MV-4-11 (cell line): ENCODE data around the gene ST8SIA6.

Experiments
- DNase-seq: peaks from one replicate; lab custom pipeline; 2025; lab: John Stamatoyannopoulos, UW

ST8SIA6 gene

DNA sequence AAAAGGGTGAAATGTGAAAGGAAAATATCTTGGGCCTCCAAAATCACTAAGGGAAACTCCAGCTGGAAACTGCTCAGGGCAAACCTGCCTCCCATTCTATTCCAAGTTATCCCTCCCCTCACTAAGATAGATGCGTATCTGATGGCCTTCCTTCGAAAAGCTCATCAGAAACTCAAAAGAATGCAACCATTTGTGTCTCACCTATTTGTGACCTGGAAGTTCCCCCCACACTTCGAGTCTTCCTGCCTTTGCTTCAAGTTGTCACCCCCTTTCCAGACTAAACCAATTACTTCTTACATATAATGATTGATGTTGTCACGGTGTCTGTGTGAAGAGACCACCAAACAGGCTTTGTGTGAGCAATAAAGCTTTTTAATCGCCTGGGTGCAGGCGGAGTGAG is 69.3 kb downstream of the ST8SIA6 start:
- DNase-seq: no peak

DNA sequence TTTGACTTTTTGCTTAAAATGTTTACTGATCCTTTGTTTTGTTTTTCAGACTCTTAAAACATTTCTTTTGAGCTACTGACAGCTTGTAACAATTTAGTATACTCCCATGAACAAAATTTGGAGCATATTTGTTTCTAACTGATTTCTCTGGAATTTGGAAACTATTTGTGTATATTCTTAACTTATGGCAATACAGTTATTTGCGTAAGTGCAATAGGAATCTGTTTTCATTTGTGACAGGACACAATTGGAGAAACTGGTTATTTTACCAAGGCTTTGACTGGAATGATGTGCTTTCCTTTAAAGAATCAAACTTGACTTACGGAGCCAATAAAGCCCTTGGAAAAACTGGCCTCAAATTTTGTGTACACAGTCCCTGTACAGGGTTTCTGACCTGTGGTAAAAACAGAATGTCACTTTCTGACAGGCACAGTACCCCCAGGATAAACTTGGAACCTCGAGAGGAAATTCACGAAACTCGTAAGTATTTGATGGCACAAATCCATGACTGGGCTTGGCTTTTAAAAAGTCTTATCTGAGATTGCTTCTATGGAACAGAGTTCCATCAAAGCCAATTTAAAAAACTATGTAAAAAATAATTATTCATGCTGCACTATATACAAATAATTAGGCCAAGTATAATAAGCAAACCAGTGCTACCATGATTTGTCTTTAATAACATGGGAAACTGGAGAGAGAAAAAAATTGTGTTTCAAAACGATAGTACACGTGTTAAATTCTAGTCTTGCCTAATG is 70.4 kb downstream of the ST8SIA6 start:
- DNase-seq: no peak

DNA sequence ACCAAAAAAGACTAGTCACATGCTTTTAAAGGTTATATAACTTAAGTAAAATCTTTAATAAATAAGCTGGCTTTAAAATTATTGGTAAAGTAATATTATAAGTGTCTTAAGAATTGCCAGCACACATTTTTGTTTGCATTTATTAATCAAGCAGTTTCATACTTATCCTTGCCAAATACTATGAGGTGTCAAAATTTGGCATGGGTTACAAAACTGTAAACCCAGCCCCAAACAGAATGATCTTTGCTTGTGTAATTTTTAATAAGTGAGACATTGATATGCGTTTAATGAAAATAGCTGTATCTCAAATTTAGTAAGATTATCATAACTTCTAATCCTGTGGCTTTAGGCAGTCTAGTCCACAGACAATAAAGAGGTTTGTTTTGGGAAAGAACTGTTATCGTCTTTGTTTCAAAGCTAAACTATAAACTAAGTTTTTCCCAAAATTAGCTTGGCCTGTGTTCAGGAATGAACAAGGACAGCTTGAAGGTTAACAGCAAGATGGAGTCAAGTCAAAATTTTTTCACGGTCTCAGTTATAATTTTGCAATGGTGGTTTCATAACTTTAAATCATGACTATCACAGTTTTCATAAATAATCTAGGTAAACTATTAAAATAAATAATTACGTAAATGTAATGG is 72.8 kb downstream of the ST8SIA6 start:
- no peak for DNase-seq

DNA sequence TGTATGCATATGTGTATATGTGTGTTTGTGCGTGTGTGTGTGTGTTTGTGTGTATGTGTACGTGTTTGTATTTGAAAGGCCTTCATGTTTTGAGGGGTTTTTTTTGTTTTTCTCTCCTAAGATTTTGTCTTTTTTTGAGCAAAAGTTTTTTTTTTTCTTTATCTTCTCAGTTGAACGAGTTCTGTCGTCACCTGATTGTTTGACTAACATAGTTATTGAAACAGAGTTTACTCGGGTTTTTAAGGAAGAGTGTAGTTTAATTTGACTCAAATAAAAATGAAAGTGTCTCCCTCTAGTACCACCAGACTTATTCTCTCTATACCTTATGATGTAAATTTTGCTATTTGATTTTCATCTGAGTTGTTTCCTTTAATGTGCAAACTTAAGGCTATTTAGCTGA is 73.5 kb downstream of the ST8SIA6 start:
- DNase-seq: no peak

DNA sequence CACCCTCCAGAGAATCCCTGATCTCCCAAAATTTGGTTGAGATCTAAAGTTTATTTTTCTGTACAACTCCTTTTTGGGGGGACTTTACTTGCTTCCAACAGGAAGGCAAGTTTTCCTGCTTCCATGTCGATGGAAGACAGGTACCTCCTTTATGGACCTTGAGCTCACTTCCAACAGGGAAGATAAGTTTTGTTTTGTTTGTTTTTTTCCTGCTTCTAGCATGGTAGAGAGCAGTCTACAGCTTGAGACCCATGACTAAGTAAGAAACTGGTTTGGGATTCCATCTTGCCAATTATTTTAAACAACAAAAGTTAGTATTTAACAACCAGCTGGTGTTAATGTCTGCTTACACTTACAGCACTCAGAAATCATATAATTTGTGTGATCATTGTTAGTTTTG is 74.4 kb downstream of the ST8SIA6 start:
- DNase-seq: no peak

DNA sequence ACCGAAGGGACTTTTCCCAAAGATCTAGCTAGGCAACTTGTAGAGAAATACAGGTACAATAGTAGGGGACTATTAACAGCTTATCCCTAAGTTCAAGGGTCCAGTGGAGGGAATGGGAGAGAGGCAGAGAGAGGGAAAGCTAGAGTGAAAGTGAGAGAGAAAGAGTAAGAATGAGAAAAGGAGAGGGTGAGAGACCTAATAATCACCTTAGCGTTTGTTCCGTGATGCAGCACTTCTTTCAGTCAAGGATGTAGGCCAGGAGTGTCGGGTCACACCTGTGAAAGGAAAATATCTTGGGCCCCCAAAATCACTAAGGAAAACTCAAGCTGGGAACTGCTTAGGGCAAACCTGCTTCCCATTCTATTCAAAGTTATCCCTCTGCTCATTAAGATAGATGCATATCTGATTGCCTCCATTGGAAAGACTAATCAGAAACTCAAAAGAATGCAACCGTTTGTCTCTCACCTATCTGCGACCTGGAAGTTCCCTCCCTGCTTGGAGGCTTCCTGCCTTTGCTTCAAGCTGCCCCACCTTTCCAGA is 75.2 kb downstream of the ST8SIA6 start:
- DNase-seq: no peak

DNA sequence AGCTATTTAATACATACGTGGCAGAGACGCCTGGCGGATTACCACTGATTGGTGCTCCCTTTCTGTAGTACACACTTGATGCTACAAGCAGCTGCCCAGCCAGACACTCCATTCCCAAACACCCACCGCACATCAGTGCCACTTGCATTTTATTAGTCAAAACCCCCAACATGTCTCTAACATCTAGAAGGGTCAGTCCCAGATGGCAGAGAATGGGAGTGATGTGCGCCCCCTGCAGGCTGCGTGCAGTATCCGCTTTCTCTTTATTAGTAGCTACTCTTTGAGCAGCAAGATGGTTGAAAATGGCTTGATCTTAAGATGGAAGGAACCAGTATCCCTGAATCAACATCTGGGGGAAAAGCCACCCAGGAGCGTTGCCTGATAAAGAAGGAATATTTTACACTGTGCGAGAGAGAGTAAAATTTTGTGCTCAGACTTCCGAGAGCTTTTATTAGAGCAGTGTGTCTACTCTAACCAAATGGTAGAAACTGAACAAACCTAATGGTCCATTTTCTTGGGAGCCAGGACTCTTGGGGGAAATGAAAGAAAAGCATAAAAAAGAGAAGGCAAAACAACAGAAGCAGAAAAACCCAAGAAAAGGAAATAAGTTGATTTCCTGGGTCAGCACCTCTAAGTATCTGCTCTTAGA is 78.3 kb downstream of the ST8SIA6 start:
- no peak for DNase-seq

DNA sequence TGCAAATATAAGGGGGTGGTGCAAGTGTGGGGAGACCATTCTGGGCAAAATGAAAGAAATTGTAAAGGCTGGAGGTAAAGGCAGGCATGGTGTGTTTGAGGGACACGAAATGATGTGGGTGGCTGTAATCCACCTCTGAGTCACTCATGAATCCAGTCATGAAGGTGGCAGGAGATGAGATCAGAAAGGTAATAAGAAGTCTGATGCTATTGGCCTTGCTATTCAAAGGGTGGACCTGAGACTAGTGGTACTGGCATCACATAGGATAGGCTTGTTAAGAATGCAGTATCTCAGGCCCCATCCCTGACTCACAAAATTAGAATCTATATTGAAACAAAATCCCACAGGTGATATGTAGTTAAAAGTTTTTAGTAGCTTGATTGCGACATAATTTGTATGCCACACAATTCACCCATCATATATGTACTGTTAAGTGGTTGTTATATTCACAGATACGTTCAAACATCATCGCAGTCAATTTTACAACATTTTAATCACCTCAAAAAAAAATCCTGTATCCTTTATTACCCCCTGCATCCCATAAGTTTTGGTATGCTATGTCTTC is 85.6 kb downstream of the ST8SIA6 start:
- DNase-seq: no peak

DNA sequence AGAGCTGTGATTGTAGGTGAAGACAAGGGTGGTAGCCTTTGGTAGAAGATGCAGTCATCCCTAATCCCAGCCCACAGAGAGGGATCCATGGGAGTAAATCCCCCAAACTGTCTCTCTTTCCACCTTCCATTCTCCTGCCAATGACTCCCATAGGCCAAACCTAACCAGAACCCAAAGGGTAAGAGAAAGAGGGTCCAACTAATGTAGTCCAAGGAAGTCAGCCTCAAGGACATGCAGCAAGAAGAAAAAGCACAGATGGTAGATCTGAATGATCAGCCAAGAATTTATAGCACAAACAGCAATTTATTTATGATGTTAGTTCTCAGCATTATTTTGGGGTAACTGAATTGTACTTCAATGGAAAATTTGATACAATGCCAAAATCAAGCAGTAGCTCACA is 87.7 kb downstream of the ST8SIA6 start:
- no peak for DNase-seq

DNA sequence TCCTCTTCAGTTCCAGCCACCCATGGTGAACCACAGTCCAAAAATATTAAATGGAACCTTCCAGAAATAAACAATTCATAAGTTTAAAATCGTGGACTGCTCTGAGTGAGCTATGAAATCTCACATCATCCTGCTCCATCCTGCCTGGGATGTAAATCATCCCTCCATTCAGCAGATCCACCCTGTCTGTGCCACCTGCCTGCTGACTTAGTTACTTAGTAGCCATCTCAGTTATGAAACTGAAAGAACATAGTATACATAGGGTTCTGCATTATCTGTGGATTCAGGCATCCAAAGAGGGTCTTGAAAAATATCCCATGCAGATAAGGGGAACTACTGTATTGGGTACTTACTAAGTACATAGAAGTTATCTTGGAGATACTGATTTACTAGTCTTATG is 89.0 kb downstream of the ST8SIA6 start:
- no peak for DNase-seq

DNA sequence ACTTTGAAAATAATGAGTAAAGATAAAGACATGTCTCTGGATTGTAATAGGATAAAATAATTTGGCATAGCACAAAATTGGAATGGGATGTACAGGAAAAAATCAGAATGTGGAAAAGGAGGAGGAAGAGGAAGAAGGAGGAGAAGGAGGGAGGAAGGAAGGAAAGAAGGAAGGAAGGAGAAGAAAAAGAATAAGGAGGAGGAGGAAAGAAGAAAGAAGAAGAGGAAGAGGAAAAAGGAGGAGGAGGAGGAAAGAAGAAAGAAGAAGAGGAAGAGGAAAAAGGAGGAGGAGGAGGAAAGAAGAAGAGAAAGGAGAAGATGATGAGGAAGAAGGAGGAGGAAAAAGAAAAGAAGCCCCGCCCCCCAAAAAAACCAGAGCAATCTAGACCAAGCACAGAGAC is 95.9 kb downstream of the ST8SIA6 start:
- DNase-seq: no peak

DNA sequence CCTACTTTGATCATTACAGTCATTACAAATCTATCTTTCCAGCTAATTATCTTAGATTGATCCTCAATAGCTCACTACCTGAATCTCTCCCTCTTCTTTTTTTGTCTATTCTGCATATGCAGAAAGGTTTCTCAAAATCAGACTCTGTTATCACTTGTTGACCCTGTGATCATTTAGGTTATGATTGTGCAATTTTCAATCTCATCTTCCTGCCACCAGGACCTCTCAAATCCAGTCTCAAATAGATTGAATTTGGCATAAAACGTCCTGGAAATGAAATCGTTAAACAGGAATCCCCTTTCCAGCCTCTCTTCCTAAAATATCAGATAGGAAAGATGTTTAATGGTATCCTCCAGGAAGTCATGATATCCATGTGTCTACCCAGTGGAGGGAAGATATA is 96.6 kb downstream of the ST8SIA6 start:
- DNase-seq: no peak

DNA sequence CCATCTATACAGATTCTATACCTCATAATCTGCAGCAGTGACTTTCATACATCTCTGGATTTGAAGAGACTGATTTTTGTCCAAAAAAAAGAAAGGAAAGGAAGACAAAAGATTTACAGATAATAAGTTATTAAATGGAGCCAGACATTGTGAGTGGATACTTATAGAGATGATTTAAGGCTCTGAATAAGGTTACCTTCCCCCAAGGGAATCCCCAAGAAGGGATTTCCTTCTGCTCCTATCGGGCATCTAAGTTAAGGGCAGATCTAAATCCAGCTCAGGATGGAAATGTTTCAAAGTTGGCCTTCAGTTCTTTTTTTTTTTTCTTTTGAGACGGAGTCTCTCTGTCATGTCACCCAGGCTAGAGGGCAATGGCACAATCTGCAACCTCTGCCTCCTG is 97.6 kb downstream of the ST8SIA6 start:
- DNase-seq: no peak

DNA sequence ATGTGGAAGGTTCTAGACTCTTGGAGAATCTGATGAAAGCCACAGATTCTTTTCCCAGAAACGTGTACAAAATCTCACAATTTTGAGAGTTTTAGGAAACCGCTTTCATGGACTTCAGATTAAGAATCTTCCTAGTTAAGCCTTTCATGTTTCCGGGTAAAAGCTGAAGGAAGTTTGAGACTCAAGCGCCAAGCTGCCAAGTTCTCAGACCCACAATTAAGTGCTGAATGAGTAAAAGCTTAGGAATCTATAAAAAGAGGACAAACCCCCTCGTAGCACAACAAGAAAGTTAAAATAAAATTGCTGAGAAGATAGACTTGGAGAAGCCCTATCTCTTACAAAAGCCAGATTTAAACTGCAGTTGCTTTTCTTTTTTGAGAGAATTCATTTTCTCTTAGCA is 99.6 kb downstream of the ST8SIA6 start:
- DNase-seq: no peak

DNA sequence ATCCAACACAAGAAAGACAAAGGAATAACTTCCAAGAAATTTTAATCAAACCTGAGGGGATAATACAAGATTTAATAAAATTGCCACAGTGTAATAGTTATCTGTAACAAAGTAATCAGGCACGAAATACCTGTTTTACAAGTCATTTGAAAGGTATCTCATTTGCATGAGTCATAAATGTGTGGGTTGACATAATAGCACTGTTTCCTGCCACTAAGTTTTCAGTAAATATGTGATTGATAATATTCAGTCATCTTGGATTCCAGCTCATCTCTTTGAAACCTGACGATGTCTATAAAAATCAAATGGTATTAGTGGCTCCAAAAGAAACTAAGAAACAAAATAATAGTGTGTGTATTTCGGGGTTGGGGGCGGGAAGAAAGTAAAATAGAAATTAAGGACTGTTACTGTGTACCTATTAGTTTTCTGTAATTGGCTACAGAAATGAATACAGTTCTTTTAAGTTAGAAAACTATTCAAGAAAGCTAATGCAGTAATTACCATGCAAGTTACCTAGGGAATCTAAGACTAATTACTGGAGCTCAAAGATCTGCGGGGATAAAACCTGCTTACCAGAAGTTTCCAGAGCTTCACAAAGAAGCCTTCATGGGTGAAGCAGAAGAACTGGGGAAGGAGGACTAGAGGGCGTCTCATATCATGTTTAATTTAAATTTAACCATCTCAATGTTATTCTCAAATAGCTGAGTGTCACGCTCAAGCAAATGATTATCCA is 100.7 kb downstream of the ST8SIA6 start:
- no peak for DNase-seq

DNA sequence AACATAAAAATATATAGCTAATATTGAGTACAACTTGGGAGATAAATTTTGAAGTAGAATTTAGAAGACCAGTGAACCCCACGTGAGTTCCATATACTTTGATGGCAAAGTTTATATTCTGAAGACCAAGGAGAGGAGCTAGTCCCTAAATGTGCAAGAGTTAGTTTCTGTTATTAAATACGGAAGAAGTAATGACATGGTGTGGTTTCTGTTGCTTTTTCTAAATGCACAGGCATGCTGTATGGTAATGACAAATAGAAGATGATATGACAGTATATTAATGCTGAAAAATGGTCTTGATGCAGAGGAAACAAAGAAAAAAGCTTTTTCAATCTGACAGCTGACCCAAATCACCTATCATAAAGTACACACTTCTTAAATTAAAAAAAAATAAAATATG is 101.8 kb downstream of the ST8SIA6 start:
- no peak for DNase-seq

DNA sequence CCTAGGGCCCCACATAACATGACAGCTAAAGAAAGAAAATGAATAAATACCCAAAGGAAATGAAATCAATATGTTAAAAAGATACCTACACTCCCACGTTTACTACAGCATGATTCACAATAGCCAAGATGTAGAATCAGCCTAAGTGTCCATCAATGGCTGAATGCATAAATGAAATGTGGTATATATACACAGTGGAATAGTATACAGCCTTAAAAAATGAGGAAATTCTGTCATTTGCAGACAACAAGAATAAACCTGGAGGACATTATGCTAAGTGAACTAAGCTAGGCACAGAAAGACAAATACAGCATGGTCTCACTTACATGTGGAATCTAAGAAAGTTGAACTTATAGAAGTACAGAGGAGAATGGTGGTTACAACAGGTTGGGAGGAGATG is 102.9 kb downstream of the ST8SIA6 start:
- no peak for DNase-seq

DNA sequence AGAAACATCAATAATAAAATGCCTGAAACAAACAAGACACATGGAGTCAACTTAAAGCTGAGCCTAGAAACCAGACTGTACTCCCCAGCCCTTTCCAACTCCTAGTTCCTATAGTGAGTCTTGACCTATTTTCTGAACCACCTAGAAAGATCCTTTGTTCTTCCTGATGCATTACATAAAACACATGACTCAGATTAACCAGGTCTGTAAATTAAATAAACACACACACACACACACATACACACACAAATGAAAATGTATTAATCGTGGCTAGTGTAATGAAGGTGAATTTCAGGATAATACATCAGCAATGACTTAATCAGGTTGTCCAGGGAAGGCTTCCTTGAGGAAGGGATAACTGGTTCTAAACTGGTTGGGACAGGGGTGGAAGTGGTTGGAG is 104.7 kb downstream of the ST8SIA6 start:
- no peak for DNase-seq

DNA sequence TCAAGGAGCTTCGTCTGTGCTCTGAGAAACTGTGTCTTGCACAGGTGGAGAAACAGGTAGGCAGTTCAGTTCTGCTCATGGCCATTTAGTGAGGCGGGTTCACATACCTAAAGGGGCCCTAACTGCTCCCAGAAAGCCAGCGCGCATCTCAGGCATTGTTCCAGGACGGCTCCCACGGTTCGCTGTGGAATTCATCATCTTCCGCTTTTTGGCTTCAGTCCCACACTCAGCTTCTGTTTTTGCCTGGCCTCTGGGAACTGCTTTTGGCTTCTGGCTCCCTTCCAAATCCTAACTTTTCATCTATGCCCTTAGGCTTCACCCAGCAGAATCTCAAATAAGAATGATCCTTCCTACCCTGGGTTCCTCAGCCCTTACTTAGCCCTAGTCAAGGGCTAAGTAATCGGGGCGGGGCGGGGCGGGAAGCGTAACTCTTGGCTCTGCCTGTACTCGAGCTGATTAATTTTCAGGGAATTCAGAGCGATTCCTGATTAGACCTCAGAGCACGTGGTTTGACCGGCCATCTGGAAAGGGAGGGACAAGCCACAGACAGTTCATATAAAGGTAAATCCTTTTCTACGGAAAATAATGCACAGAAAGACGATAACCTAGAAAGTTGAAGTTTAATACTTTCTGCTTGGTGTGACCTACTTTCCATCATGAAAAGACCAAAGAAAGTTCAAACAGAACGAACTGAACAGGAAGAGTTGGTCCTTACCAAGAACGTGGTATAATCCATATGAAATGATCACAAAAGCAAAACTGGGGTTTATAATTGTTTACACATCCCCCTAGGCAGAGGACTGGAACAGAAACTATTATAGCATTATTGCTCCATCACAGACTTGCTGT is 105.7 kb downstream of the ST8SIA6 start:
- no peak for DNase-seq

DNA sequence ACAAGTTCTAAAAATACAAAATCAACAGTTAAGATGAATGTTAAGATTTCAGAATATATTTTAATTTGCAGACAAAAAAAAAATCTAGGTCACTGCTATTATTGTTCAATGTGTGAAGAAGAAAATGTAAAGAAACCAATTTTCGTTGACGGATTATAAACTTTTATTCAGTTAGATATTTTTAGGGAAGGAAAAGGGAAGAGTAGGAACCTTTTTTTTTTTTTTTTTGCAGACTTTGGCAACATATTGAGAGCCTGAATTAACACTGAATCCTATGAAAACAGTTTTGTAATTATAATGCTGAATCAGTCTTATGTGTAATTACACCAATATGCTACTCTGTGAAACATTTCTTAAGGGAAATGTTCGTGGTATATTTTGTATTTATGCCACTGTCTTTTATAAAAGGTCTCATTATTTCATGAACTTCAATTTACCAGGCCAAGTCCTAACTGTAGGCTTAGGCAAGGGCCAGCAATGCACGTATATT is 106.3 kb downstream of the ST8SIA6 start:
- no peak for DNase-seq

DNA sequence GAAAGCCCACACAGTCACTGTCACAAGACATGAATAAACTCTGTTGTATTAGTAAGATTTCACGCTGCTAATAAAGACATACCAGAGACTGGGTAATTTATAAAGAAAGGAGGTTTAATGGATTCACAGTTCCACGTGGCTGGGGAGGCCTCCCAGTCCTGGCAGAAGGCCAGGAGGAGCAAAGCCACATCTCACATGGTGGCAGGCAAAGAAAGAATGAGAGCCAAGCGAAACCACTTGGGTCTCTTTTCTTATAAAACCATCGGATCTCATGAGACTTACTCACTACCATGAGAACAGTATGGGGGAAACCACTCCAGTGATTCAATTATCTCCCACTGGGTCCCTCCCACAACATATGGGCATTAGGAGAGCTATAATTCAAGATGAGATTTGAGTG is 110.2 kb downstream of the ST8SIA6 start:
- DNase-seq: no peak
